Neural crest cell (in vitro differentiated cells): ENCODE data around the gene TMEM18. TPM values are rescaled to one million over a fixed set of nuclear protein-coding genes. Genes with fewer than 3 reads are reported as not detected.
"Not testable (repeated sequence)": the region's sequence is repeated elsewhere in the genome, so short reads cannot be mapped to it uniquely, and the experiment has no call there.

ENCODE experiments used
- DNase-seq: peaks from one replicate; pipeline ENCODE4 v3.0.0; 2021; ENCODE audit warnings: low read depth, mixed read lengths, low spot score
- H3K27ac Mint-ChIP-seq: one replicate; pipeline ENCODE4 v1.8.0; 2021; ENCODE audit warnings: mild to moderate bottlenecking, mixed read lengths; ENCODE audit not compliant: unreplicated experiment
- H3K27me3 Mint-ChIP-seq: 2 replicates; pipeline ENCODE4 v1.8.0; 2021; ENCODE audit warnings: low read depth, mild to moderate bottlenecking, mixed read lengths
- H3K36me3 Mint-ChIP-seq: 2 replicates; pipeline ENCODE4 v1.8.0; 2021; ENCODE audit warnings: low read depth, mild to moderate bottlenecking, mixed read lengths
- H3K4me1 Mint-ChIP-seq: 2 replicates; pipeline ENCODE4 v1.8.0; 2021; ENCODE audit warnings: mixed read lengths
- H3K4me3 Mint-ChIP-seq: one replicate; pipeline ENCODE4 v1.8.0; 2021; ENCODE audit warnings: mild to moderate bottlenecking, mixed read lengths
- H3K9me3 Mint-ChIP-seq: 2 replicates; pipeline ENCODE4 v1.8.0; 2021; ENCODE audit warnings: mixed read lengths
- total RNA-seq: library from RNA; stranded (reverse); gene quantifications from 2 replicates; pipeline ENCODE4 v1.2.1, GENCODE V29; 2021
- TF ChIP-seq, protein P1 (sequence below): fragments of 200-600 bp; sonication (generic); conservative IDR thresholded peaks from 2 replicates; pipeline ENCODE4 v1.5.0; 2021; ENCODE audit warnings: antibody characterized with exemption, mild to moderate bottlenecking

Gene TMEM18
- total RNA-seq, 1 donor from 2014 or later: 27.7 TPM

- Mint-ChIP-seq H3K36me3 (peaks cover 29% of the 10 kb centered on the region), H3K9me3 (peaks cover 10% of the 10 kb centered on the region), H3K4me1 (no peaks in the 10 kb centered on the region), H3K4me3 (no peak overlapping the region), H3K27me3 (no peaks in the 10 kb centered on the region), H3K27ac (no peak overlapping the region)
- DNase-seq: no peak
- TF ChIP-seq, protein P1, sequence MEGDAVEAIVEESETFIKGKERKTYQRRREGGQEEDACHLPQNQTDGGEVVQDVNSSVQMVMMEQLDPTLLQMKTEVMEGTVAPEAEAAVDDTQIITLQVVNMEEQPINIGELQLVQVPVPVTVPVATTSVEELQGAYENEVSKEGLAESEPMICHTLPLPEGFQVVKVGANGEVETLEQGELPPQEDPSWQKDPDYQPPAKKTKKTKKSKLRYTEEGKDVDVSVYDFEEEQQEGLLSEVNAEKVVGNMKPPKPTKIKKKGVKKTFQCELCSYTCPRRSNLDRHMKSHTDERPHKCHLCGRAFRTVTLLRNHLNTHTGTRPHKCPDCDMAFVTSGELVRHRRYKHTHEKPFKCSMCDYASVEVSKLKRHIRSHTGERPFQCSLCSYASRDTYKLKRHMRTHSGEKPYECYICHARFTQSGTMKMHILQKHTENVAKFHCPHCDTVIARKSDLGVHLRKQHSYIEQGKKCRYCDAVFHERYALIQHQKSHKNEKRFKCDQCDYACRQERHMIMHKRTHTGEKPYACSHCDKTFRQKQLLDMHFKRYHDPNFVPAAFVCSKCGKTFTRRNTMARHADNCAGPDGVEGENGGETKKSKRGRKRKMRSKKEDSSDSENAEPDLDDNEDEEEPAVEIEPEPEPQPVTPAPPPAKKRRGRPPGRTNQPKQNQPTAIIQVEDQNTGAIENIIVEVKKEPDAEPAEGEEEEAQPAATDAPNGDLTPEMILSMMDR: no peak
These were observed 11.4 kb upstream of the TMEM18 start for GRCh38 chr2:688504-689076.

- DNase-seq: no peak
These were observed 8.2 kb upstream of the TMEM18 start for GRCh38 chr2:685421-685820.

DNA sequence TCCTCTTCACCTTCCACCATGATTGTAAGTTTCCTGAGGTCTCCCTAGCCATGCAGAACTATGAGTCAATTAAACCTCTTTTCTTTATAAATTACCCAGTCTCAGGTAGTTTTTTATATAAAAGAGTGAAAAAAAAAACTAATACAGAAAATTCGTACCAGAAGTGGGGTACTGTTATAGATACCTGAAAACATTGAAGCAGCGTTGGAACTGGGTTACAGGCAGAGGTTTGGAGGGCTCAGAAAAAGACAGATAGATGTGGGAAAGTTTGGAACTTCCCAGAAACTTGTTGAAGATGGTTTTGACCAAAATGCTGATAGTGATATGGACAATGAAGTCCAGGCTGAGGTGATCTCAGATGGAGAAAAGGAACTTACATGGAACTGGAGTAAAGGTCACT is 7.7 kb upstream of the TMEM18 start:
- H3K9me3 Mint-ChIP-seq, DNase-seq, H3K4me3 Mint-ChIP-seq, H3K27me3 Mint-ChIP-seq, H3K27ac Mint-ChIP-seq: not testable (repeated sequence)
- peaks cover 46% of the 10 kb centered on the region for H3K36me3 Mint-ChIP-seq
- peaks cover 22% of the 10 kb centered on the region for H3K4me1 Mint-ChIP-seq

More at GRCh38 chr2:685421-685820, 8.2 kb upstream of the TMEM18 start:
- Mint-ChIP-seq H3K9me3 (peaks cover 10% of the 10 kb centered on the region), H3K4me1 (peaks cover 19% of the 10 kb centered on the region), H3K4me3 (no peak overlapping the region), H3K27ac (no peak overlapping the region), H3K36me3 (peaks cover 46% of the 10 kb centered on the region), H3K27me3 (no peaks in the 10 kb centered on the region)
- TF ChIP-seq, protein P1: no peak

DNA sequence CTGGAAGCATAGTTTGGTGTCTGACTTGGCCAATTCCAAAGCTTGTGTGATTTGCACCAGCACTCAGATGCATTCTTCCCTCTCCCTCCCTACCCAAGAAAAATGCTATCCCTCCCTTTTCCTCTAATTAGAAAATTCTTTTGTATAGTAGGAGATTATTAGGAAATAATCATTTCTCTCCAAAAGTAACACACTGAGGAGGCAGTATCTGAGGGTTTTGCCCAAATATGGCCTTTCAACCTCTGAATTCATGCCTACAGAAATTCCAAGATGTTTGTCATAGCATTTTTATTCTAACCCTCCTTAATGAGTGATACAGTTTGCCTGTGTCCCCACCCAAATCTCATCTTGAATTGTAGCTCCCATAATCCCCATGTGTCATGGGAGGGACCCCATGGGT is 5.0 kb upstream of the TMEM18 start:
- DNase-seq: no peak
- TF ChIP-seq, protein P1: no peak
- H3K27me3 Mint-ChIP-seq: no peaks in the 10 kb centered on the region
- no peak overlapping the region for H3K27ac Mint-ChIP-seq
- H3K9me3 Mint-ChIP-seq: peaks cover 10% of the 10 kb centered on the region
- H3K36me3 Mint-ChIP-seq: peaks cover 41% of the 10 kb centered on the region
- H3K4me1 Mint-ChIP-seq: peaks cover 41% of the 10 kb centered on the region
- peak overlapping the region; percentile 27 for H3K4me3 Mint-ChIP-seq

DNA sequence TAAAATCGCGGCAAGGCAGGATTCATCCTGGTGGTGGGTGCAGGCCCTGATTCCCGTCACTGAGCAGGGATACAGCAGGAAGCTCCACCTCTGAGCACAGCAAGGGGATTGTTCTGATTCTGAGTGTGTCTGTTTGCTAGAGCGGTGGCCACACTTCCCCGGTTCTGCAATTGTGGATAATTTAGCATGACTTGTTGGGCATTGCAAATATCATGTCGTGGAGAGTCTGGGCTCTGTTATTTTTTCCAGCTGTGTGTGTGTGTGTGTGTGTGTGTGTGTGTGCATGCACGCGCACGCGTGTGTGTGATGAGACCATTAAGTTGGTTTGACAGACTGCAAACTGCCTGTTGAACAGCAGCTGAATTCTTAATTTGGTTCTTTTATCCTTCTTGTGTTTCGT is 4.1 kb upstream of the TMEM18 start:
- Mint-ChIP-seq H3K36me3 (peaks cover 35% of the 10 kb centered on the region), H3K4me3 (peak overlapping the region; percentile 56), H3K4me1 (peaks cover 46% of the 10 kb centered on the region), H3K27ac (peak overlapping the region; percentile 90), H3K9me3 (peaks cover 10% of the 10 kb centered on the region), H3K27me3 (no peaks in the 10 kb centered on the region)
- TF ChIP-seq, protein P1: no peak
- no peak for DNase-seq

GRCh38 chr2:680496-680895 is 3.3 kb upstream of the TMEM18 start:
- DNase-seq: no peak
- H3K9me3 Mint-ChIP-seq: peaks cover 10% of the 10 kb centered on the region
- peaks cover 54% of the 10 kb centered on the region for H3K4me1 Mint-ChIP-seq
- H3K36me3 Mint-ChIP-seq: peaks cover 35% of the 10 kb centered on the region
- no peak overlapping the region for H3K27ac Mint-ChIP-seq
- TF ChIP-seq, protein P1: no peak
- H3K4me3 Mint-ChIP-seq: peak overlapping the region; percentile 82
- no peaks in the 10 kb centered on the region for H3K27me3 Mint-ChIP-seq
